Gastrocnemius medialis (tissue), 4 donors: ENCODE results near the gene GPSM3. TPM values are rescaled to one million over a fixed set of nuclear protein-coding genes. Genes with fewer than 3 reads are reported as not detected.

Source experiments
- ATAC-seq, 2 donors: fragments of 150-250 bp; one replicate each; pipeline ENCODE4 v1.9.1; 2016
- DNase-seq, 2 donors: peaks; one replicate each; pipeline ENCODE4 v3.0.0-alpha.2; 2019
- H3K27ac ChIP-seq, 4 donors: fragments of 200-600 bp; sonication (generic); 1 replicate in 1 of 4; 2 replicates in 3 of 4; pipeline ENCODE4 v1.5.1; 2016 to 2018; ENCODE audit warnings: mild to moderate bottlenecking in 2 of 4, moderate library complexity in 1 of 4
- H3K27me3 ChIP-seq, 3 donors: fragments of 200-600 bp; sonication (generic) in 2 of 3; 1 replicate in 1 of 3; 2 replicates in 2 of 3; pipeline versions ENCODE4 v1.5.1 to v1.6.0; 2016 to 2019; ENCODE audit warnings: mild to moderate bottlenecking in 1 of 3, moderate library complexity in 1 of 3
- H3K36me3 ChIP-seq, 2 donors: fragments of 200-600 bp; sonication (generic) in 1 of 2; one replicate each; pipeline ENCODE4 v1.5.1; 2017 to 2018
- H3K4me1 ChIP-seq, 2 donors: fragments of 200-600 bp; sonication (generic) in 1 of 2; one replicate each; pipeline ENCODE4 v1.5.1; 2016 to 2017; ENCODE audit warnings: mild to moderate bottlenecking in 2 of 2
- H3K4me3 ChIP-seq, 4 donors: fragments of 200-600 bp; sonication (generic) in 3 of 4; 1 replicate in 1 of 4; 2 replicates in 3 of 4; pipeline ENCODE4 v1.5.1; 2016 to 2019; ENCODE audit warnings: mild to moderate bottlenecking in 2 of 4
- H3K9me3 ChIP-seq, 3 donors: fragments of 200-600 bp; sonication (generic) in 2 of 3; 1 replicate in 1 of 3; 2 replicates in 2 of 3; pipeline ENCODE4 v1.5.1; 2016 to 2019
- CTCF ChIP-seq, 5 experiments: fragments of 450-650 bp in 3 of 5; fragments of 200-600 bp in 2 of 5; sonication (generic) in 2 of 5; IDR thresholded peaks in 4 of 5; conservative IDR thresholded peaks in 1 of 5; 1 replicate in 4 of 5; 2 replicates in 1 of 5; pipeline ENCODE4 v1.5.1; 2016 to 2019; ENCODE audit warnings: antibody characterized with exemption in 5 of 5, mild to moderate bottlenecking in 3 of 5, moderate library complexity in 3 of 5
- POLR2A ChIP-seq, 2 donors: fragments of 450-650 bp; IDR thresholded peaks; one replicate each; pipeline ENCODE4 v1.6.1; 2017; ENCODE audit warnings: antibody characterized with exemption in 2 of 2, mild to moderate bottlenecking in 2 of 2, moderate library complexity in 2 of 2
- in situ Hi-C, 4 donors: fragments of 200-750 bp; cut with MboI; loops; one replicate each; pipeline versions ENCODE4 v1.15.0 to v1.8.0; 2017; ENCODE audit warnings: low sequenced_read_pairs in 4 of 4
- intact Hi-C: fragments of 100-400 bp; cut with DNase I; formaldehyde crosslinking; loops from one replicate; pipeline ENCODE4 v1.15.1; 2023; ENCODE audit warnings: low total_unique reads
- total RNA-seq, 4 donors: library from RNA; depleted of rRNA; stranded (reverse); fragments of >200 nt; gene quantifications; one replicate each; pipeline versions ENCODE4 v1.1.0 to v1.2.3, GENCODE V29; 2016

Gene GPSM3
- total RNA-seq, 4 donors from 2014 or later = 2.2 to 2.9 (median 2.3) TPM; not detected in 1

GRCh38 chr6:32226434-32226833 is 34.0 kb upstream of the GPSM3 start:
- TF ChIP-seq CTCF (IDR thresholded peaks at IDR 0.05 in 4 of 5, conservative IDR thresholded peaks at IDR 0.05 in 1 of 5) (no peak), POLR2A (IDR thresholded peaks at IDR 0.05) (no peak)
- H3K27ac ChIP-seq = peak overlapping the region in 1 of 4 donors; percentile 7
- intact Hi-C loops (no loop called here), in situ Hi-C loops (loop anchor here in 2 of 4 donors (25.0 kb wide), 1 partner anchor 561 kb away; no protein-coding TSS in a partner anchor)
- DNase-seq = no peak
- no peaks in the 10 kb centered on the region for H3K9me3 ChIP-seq
- ATAC-seq = no peak
- no peaks in the 10 kb centered on the region for H3K36me3 ChIP-seq
- H3K27me3 ChIP-seq = no peaks in the 10 kb centered on the region
- no peaks in the 10 kb centered on the region for H3K4me1 ChIP-seq
- H3K4me3 ChIP-seq = no peak overlapping the region

- no peak for TF ChIP-seq POLR2A (IDR thresholded peaks at IDR 0.05)
- TF ChIP-seq CTCF (IDR thresholded peaks at IDR 0.05 in 4 of 5, conservative IDR thresholded peaks at IDR 0.05 in 1 of 5) = no peak
- in situ Hi-C loops = loop anchor here in 2 of 4 donors (25.0 kb wide), 1 partner anchor 563 kb away; no protein-coding TSS in a partner anchor
- H3K36me3 ChIP-seq = no peaks in the 10 kb centered on the region
- no peaks in the 10 kb centered on the region for H3K4me1 ChIP-seq
- no peaks in the 10 kb centered on the region for H3K27me3 ChIP-seq
- DNase-seq (no peak), ATAC-seq (no peak)
- no peak overlapping the region for H3K4me3 ChIP-seq
- no peaks in the 10 kb centered on the region for H3K9me3 ChIP-seq
- H3K27ac ChIP-seq = peak overlapping the region; percentile 52 to 74 (median 68)
- intact Hi-C loops = no loop called here
Measured at GRCh38 chr6:32224696-32225095, 32.3 kb upstream of the GPSM3 start.

GRCh38 chr6:32223258-32224235 is 31.1 kb upstream of the GPSM3 start, which contains the start of gene NOTCH4:
Gene NOTCH4 (minus strand): TSS chr6:32224067. CDS start chr6:32223928, 139 bp downstream.
- no peaks in the 10 kb centered on the region for H3K36me3 ChIP-seq
- peak within 1 kb of the TSS; percentile 52 to 74 (median 68) for H3K27ac ChIP-seq
- intact Hi-C loops = no loop called here
- H3K4me1 ChIP-seq = no peaks in the 10 kb centered on the region
- ATAC-seq = peak; percentile 62 to 67
- in situ Hi-C loops = no loop called here
- H3K27me3 ChIP-seq = no peaks in the 10 kb centered on the region
- peak within 1 kb of the TSS; percentile 0 to 50 (median 31) for H3K4me3 ChIP-seq
- TF ChIP-seq POLR2A (IDR thresholded peaks at IDR 0.05) (peak; percentile 23 to 67), CTCF (IDR thresholded peaks at IDR 0.05 in 4 of 5, conservative IDR thresholded peaks at IDR 0.05 in 1 of 5) (no peak)
- no peaks in the 10 kb centered on the region for H3K9me3 ChIP-seq
- DNase-seq = no peak

GRCh38 chr6:32222333-32223230 is 30.1 kb upstream of the GPSM3 start:
- ATAC-seq (no peak), DNase-seq (no peak)
- Histone ChIP-seq H3K9me3 (no peaks in the 10 kb centered on the region), H3K27me3 (no peaks in the 10 kb centered on the region), H3K36me3 (no peaks in the 10 kb centered on the region), H3K4me3 (peak overlapping the region; percentile 0 to 50 (median 31)), H3K4me1 (no peaks in the 10 kb centered on the region), H3K27ac (peak overlapping the region; percentile 52 to 74 (median 68))
- intact Hi-C loops = no loop called here
- TF ChIP-seq POLR2A (IDR thresholded peaks at IDR 0.05) (no peak), CTCF (IDR thresholded peaks at IDR 0.05 in 4 of 5, conservative IDR thresholded peaks at IDR 0.05 in 1 of 5) (no peak)
- in situ Hi-C loops = no loop called here
